GM18508 (cell line): Measurements from ENCODE around the gene ADGRB3.
"Not testable (repeated sequence)": the region's sequence is repeated elsewhere in the genome, so short reads cannot be mapped to it uniquely, and the experiment has no call there.

Experiments
- ATAC-seq: cut with Tn5 transposase; IDR thresholded peaks from one replicate; pipeline ENCODE4 v1.9.1; 2021; ENCODE audit warnings: moderate number of reproducible peaks; ENCODE audit not compliant: insufficient read depth, unreplicated experiment

ADGRB3 gene

GRCh38 chr6:69284176-69284730 is 649.2 kb downstream of the ADGRB3 start:
- ATAC-seq = no peak

- no peak for ATAC-seq
Measured at GRCh38 chr6:69285054-69285453, 650.0 kb downstream of the ADGRB3 start.

- no peak for ATAC-seq
Measured at GRCh38 chr6:69286331-69286730, 651.2 kb downstream of the ADGRB3 start.

GRCh38 chr6:69288198-69288597 is 653.1 kb downstream of the ADGRB3 start:
- ATAC-seq = not testable (repeated sequence)

GRCh38 chr6:69289689-69290495 is 654.8 kb downstream of the ADGRB3 start:
- ATAC-seq = no peak

GRCh38 chr6:69293471-69293870 is 658.4 kb downstream of the ADGRB3 start:
- ATAC-seq = no peak

- no peak for ATAC-seq
Measured at GRCh38 chr6:69294407-69294806, 659.3 kb downstream of the ADGRB3 start.

GRCh38 chr6:69294862-69295261 is 659.8 kb downstream of the ADGRB3 start:
- no peak for ATAC-seq

GRCh38 chr6:69303382-69303781 is 668.3 kb downstream of the ADGRB3 start:
- no peak for ATAC-seq

GRCh38 chr6:69305456-69305855 is 670.4 kb downstream of the ADGRB3 start:
- ATAC-seq = no peak

- no peak for ATAC-seq
Measured at GRCh38 chr6:69308584-69308983, 673.5 kb downstream of the ADGRB3 start.

- no peak for ATAC-seq
Measured at GRCh38 chr6:69311888-69312287, 676.8 kb downstream of the ADGRB3 start.

- no peak for ATAC-seq
Measured at GRCh38 chr6:69314001-69314400, 678.9 kb downstream of the ADGRB3 start.

GRCh38 chr6:69314531-69314930 is 679.4 kb downstream of the ADGRB3 start:
- no peak for ATAC-seq

- no peak for ATAC-seq
Measured at GRCh38 chr6:69331886-69332285, 696.8 kb downstream of the ADGRB3 start.

- ATAC-seq = no peak
Measured at GRCh38 chr6:69337311-69337710, 702.2 kb downstream of the ADGRB3 start.

GRCh38 chr6:69338431-69339162 is 703.5 kb downstream of the ADGRB3 start:
- no peak for ATAC-seq

- no peak for ATAC-seq
Measured at GRCh38 chr6:69339163-69339550, 704.1 kb downstream of the ADGRB3 start.

- ATAC-seq = no peak
Measured at GRCh38 chr6:69340196-69340595, 705.1 kb downstream of the ADGRB3 start.

GRCh38 chr6:69343851-69344250 is 708.8 kb downstream of the ADGRB3 start:
- no peak for ATAC-seq

GRCh38 chr6:69349771-69350170 is 714.7 kb downstream of the ADGRB3 start:
- ATAC-seq = no peak
